Activated CD4-positive, alpha-beta T cell treated with anti-CD3 and anti-CD28 coated beads, Interleukin-2, amount 10 ng/mL, durations not matched to agents 7 days and 5 days (primary cell): ENCODE results near the gene VAC14. TPM values are rescaled to one million over a fixed set of nuclear protein-coding genes. Genes with fewer than 3 reads are reported as not detected.

Source experiments
- CTCF ChIA-PET: fragments of 350-600 bp; sonication (Branson Sonifier 250); formaldehyde crosslinking; loops from one replicate; lab custom pipeline; 2021; ENCODE audit warnings: antibody characterized with exemption; lab: Charles Lee
- POLR2A ChIA-PET: fragments of 350-600 bp; sonication (Branson Sonifier 250); formaldehyde crosslinking; loops from one replicate; lab custom pipeline; 2021; ENCODE audit warnings: antibody characterized with exemption; lab: Charles Lee
- DNase-seq: peaks from one replicate; pipeline ENCODE4 v3.0.0-alpha.2; 2020
- H3K27ac Mint-ChIP-seq: one replicate; pipeline ENCODE4 v1.8.0; 2021; ENCODE audit warnings: mild to moderate bottlenecking, moderate library complexity, mixed read lengths
- H3K27me3 Mint-ChIP-seq: one replicate; pipeline ENCODE4 v1.8.0; 2021; ENCODE audit warnings: mixed read lengths
- H3K36me3 Mint-ChIP-seq: one replicate; pipeline ENCODE4 v1.8.0; 2021; ENCODE audit warnings: low read depth, mixed read lengths
- H3K4me1 Mint-ChIP-seq: one replicate; pipeline ENCODE4 v1.8.0; 2021; ENCODE audit warnings: mixed read lengths
- H3K4me3 Mint-ChIP-seq: one replicate; pipeline ENCODE4 v1.8.0; 2021; ENCODE audit warnings: mild to moderate bottlenecking, moderate library complexity, mixed read lengths
- H3K9me3 Mint-ChIP-seq: one replicate; pipeline ENCODE4 v1.8.0; 2021; ENCODE audit warnings: mixed read lengths
- total RNA-seq, 2 experiments: library from RNA; stranded (reverse); gene quantifications; one replicate each; pipeline ENCODE4 v1.2.3, GENCODE V29; 2021

VAC14 gene
- total RNA-seq, 2 experiments from 2014 or later, result 35.9 to 37.1 TPM

- Mint-ChIP-seq H3K36me3 (peaks cover 2% of the 10 kb centered on the region), H3K27me3 (no peaks in the 10 kb centered on the region), H3K4me3 (no peak overlapping the region), H3K4me1 (peaks cover 16% of the 10 kb centered on the region), H3K27ac (no peak overlapping the region), H3K9me3 (no peaks in the 10 kb centered on the region)
- ChIA-PET CTCF (no interaction called here), POLR2A (no interaction called here)
- DNase-seq, result no peak
Observed at GRCh38 chr16:70712359-70712758, 88.6 kb downstream of the VAC14 start.

DNA sequence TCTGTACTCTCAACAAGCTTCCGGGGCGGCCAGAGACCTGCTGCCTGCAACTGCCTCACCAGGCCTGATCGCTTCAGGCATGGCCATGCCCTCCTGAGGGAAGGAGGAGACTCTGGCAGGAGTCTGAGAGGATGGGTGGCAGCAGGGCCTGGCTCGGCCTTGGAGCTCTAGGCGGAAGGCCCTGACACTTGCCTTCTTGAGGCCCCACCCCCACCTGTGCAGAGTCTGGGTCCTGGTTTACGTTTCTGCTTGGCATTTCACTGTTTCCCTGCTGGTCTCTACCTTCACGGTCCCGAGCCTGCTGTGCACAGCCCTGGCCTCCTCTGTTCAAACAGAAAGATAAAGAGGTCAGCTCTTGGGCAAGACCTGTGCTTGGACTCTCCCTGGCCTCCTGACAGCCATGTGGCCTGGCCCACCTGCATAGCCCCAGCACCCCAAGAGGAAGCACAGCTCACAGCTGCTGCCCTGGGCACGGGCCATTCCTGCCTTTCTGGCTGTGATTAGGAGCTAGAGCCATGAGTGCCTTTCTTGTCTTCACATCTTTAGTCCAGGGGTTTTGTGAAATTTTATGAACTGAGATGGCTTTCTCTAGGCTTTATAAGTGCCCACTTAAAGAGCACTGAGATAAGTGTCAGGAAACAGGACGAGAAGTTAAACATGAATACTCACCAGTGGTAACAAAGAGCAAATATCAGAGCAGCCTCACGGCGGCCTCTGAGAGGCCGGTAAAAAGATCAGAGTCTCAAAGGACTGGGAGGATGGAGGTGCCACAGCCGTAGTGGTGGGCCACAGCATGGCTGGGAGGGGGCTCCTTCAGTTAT is 89.5 kb downstream of the VAC14 start:
- Mint-ChIP-seq H3K4me3 (no peak overlapping the region), H3K36me3 (peaks cover 2% of the 10 kb centered on the region), H3K4me1 (peaks cover 16% of the 10 kb centered on the region), H3K9me3 (no peaks in the 10 kb centered on the region), H3K27ac (peak overlapping the region; percentile 1), H3K27me3 (no peaks in the 10 kb centered on the region)
- ChIA-PET POLR2A (no interaction called here), CTCF (interaction anchor here (0.5 to 1.8 kb wide), 2 partner anchors 10 to 113 kb away, joined by 3 to 5 read pairs; no protein-coding TSS in a partner anchor)
- DNase-seq, result no peak

DNA sequence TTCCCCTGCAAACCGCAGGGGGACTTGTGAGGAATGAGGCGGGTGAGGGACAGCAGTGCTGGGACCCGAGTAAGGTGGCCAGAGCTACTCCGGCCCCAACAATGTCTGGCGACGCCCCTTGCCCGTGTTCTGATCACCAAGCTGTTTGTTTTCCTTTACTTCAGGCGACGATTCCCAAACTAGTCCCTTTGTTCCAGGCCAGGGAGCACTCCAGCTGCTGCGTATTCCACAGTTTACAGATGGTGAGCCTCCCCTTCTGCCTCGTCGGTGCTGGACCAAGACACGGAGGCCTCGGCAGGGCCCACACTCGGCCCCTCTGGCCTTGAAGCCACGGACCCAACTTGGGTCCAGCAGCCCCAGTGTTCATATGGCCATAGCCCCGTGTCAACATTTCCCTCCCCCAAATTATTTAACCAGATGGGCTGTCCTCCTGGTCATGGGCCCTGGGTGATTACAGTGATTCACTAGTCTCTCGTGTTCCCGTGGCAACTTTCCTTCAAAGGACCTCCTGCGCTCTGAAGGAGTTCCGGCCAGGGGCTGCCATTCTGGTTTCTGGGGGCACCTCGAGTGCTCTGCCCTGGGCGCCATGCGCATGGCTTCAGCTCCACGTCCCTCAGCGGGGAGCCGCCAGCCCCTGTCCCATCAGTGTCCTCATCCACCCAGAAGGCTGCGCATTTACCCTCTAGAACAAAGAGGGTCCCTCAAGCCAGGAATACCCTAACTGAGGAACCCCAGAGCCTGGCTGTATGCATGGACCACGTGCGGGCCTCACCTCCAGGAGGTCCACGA is 90.3 kb downstream of the VAC14 start:
- Mint-ChIP-seq H3K4me3 (no peak overlapping the region), H3K4me1 (peaks cover 16% of the 10 kb centered on the region), H3K27me3 (no peaks in the 10 kb centered on the region), H3K36me3 (peaks cover 2% of the 10 kb centered on the region), H3K27ac (peak overlapping the region; percentile 54), H3K9me3 (no peaks in the 10 kb centered on the region)
- DNase-seq, result no peak
- ChIA-PET POLR2A (no interaction called here), CTCF (interaction anchor here (0.5 to 1.8 kb wide), 2 partner anchors 10 to 114 kb away, joined by 3 to 5 read pairs; no protein-coding TSS in a partner anchor)

- no peak for DNase-seq
- no peaks in the 10 kb centered on the region for H3K27me3 Mint-ChIP-seq
- CTCF ChIA-PET, result interaction anchor here (1.0 kb wide), 1 partner anchor 9 kb away, joined by 3 read pairs; no protein-coding TSS in a partner anchor
- H3K36me3 Mint-ChIP-seq, result peaks cover 2% of the 10 kb centered on the region
- no peaks in the 10 kb centered on the region for H3K9me3 Mint-ChIP-seq
- no peak overlapping the region for H3K4me3 Mint-ChIP-seq
- POLR2A ChIA-PET, result no interaction called here
- no peak overlapping the region for H3K27ac Mint-ChIP-seq
- H3K4me1 Mint-ChIP-seq, result peaks cover 16% of the 10 kb centered on the region
Observed at GRCh38 chr16:70709942-70710341, 91.0 kb downstream of the VAC14 start.

GRCh38 chr16:70709457-70709856 is 91.5 kb downstream of the VAC14 start:
- Mint-ChIP-seq H3K4me1 (peaks cover 16% of the 10 kb centered on the region), H3K27ac (peak overlapping the region; percentile 17), H3K27me3 (no peaks in the 10 kb centered on the region), H3K4me3 (no peak overlapping the region), H3K9me3 (no peaks in the 10 kb centered on the region), H3K36me3 (peaks cover 2% of the 10 kb centered on the region)
- POLR2A ChIA-PET, result interaction anchor here (0.6 kb wide), 1 partner anchor 23 kb away, joined by 4 read pairs; no protein-coding TSS in a partner anchor
- CTCF ChIA-PET, result interaction anchor here (1.0 kb wide), 1 partner anchor 10 kb away, joined by 3 read pairs; no protein-coding TSS in a partner anchor
- DNase-seq, result no peak

GRCh38 chr16:70708366-70709246 is 92.4 kb downstream of the VAC14 start:
- Mint-ChIP-seq H3K36me3 (peaks cover 2% of the 10 kb centered on the region), H3K27me3 (no peaks in the 10 kb centered on the region), H3K4me3 (no peak overlapping the region), H3K4me1 (peaks cover 16% of the 10 kb centered on the region), H3K27ac (peak overlapping the region; percentile 68), H3K9me3 (no peaks in the 10 kb centered on the region)
- CTCF ChIA-PET, result interaction anchor here (1.0 kb wide), 1 partner anchor 10 kb away, joined by 3 read pairs; no protein-coding TSS in a partner anchor
- POLR2A ChIA-PET, result interaction anchor here (0.6 kb wide), 1 partner anchor 24 kb away, joined by 4 read pairs; no protein-coding TSS in a partner anchor
- no peak for DNase-seq

DNA sequence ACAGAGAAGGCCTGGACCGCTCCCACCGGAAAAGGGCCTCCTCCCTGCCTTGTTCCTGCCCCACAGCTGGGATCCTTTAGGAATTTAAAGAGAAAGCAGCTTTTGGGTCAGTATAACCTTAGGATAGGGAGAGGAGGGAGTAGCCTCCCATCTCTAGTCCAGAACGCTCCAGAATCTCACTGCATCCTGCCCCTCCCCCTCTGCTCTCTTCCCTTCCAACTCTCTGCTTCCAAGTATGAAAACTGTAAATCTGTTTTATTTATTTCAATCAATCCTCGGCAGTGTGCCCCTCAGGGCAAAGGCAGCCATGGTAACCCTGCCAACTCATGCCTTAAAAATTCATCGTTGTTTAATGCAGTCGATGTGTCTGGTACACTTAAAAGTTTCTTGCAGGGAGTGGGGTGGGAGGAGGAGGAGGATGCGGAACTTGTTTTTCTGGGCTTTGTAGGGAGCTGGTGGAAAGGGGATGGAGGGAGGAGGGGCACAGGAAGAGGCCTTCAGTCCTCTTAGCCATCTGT is 94.0 kb downstream of the VAC14 start:
- CTCF ChIA-PET, result interaction anchor here (1.0 kb wide), 1 partner anchor 10 kb away, joined by 3 read pairs; no protein-coding TSS in a partner anchor
- Mint-ChIP-seq H3K4me1 (peaks cover 16% of the 10 kb centered on the region), H3K9me3 (no peaks in the 10 kb centered on the region), H3K27ac (no peak overlapping the region), H3K27me3 (no peaks in the 10 kb centered on the region), H3K36me3 (peaks cover 2% of the 10 kb centered on the region), H3K4me3 (no peak overlapping the region)
- POLR2A ChIA-PET, result no interaction called here
- no peak for DNase-seq

DNA sequence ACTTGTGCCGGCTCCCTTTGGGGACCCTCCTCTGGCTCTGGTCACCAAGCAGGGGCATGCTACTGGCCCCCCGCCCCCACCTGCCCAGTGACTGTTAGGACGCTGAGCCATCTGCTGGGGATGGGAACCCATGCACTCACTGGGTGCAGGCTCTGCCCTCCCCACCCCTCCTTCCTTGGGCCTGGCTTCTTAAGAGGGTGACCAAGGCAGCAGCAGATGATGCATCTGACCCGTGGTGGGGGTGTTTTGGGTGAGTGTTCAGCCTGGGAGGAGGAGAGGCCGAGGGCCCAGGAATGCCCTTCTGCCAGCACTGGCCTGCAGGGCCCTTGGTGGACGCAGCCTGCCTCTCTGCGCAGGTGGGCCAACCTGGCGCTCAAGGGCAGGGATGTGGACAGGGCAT is 95.9 kb downstream of the VAC14 start:
- peaks cover 2% of the 10 kb centered on the region for H3K36me3 Mint-ChIP-seq
- CTCF ChIA-PET, result no interaction called here
- POLR2A ChIA-PET, result no interaction called here
- no peaks in the 10 kb centered on the region for H3K9me3 Mint-ChIP-seq
- peaks cover 10% of the 10 kb centered on the region for H3K4me1 Mint-ChIP-seq
- H3K4me3 Mint-ChIP-seq, result no peak overlapping the region
- H3K27me3 Mint-ChIP-seq, result no peaks in the 10 kb centered on the region
- peak overlapping the region; percentile 5 for H3K27ac Mint-ChIP-seq
- no peak for DNase-seq

DNA sequence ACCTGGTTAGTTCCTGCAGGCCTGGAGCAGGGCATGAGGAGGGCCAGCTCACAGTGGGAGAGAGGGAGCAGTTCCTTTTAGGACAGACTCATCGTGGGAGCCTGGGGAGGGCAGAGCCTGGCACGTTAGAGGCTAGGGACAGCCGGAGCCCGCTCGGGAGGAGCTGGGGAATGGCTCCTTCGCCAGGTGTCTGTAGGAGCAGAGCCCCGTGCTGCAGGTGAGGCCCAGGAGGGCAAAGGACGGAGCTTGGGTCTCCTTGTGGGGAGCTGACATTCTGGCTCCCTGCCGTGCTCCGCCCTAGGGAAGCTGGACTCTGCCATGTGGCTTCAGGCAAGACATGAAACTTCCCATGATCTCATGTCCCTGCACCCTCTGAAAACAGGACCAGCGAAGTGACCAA is 96.4 kb downstream of the VAC14 start:
- no peak overlapping the region for H3K4me3 Mint-ChIP-seq
- peaks cover 2% of the 10 kb centered on the region for H3K36me3 Mint-ChIP-seq
- H3K4me1 Mint-ChIP-seq, result peaks cover 9% of the 10 kb centered on the region
- ChIA-PET POLR2A (no interaction called here), CTCF (no interaction called here)
- no peak overlapping the region for H3K27ac Mint-ChIP-seq
- no peak for DNase-seq
- no peaks in the 10 kb centered on the region for H3K9me3 Mint-ChIP-seq
- H3K27me3 Mint-ChIP-seq, result no peaks in the 10 kb centered on the region

DNA sequence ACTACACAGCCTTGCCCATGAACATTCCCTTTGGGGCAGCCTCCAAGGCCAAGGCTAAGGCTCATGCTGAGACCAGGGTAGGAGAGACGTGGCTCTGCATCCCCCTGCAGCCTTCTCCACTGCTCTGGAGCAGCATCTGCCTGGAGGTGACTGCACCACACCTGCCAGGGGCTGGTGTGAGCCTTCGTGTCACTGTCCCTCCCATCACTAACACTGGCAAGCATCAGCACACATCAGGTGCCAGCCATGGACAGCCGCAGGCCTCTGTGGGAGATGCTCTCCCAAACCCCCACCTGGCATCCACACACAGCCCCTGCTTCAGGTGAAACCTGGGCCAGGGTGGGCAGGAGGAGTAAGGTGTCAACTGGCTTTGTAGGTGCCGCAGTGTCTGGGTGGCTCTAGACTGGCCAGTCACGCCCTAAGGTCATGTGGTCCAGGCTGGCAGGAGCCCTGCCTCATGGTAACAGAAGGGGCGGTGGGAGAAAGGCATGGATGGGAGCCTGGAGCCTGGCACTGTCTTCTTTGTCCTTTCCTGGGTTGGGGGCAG is 97.0 kb downstream of the VAC14 start:
- POLR2A ChIA-PET, result no interaction called here
- peaks cover 5% of the 10 kb centered on the region for H3K36me3 Mint-ChIP-seq
- peaks cover 9% of the 10 kb centered on the region for H3K4me1 Mint-ChIP-seq
- CTCF ChIA-PET, result no interaction called here
- no peak for DNase-seq
- H3K27ac Mint-ChIP-seq, result no peak overlapping the region
- no peaks in the 10 kb centered on the region for H3K27me3 Mint-ChIP-seq
- H3K9me3 Mint-ChIP-seq, result no peaks in the 10 kb centered on the region
- no peak overlapping the region for H3K4me3 Mint-ChIP-seq

DNA sequence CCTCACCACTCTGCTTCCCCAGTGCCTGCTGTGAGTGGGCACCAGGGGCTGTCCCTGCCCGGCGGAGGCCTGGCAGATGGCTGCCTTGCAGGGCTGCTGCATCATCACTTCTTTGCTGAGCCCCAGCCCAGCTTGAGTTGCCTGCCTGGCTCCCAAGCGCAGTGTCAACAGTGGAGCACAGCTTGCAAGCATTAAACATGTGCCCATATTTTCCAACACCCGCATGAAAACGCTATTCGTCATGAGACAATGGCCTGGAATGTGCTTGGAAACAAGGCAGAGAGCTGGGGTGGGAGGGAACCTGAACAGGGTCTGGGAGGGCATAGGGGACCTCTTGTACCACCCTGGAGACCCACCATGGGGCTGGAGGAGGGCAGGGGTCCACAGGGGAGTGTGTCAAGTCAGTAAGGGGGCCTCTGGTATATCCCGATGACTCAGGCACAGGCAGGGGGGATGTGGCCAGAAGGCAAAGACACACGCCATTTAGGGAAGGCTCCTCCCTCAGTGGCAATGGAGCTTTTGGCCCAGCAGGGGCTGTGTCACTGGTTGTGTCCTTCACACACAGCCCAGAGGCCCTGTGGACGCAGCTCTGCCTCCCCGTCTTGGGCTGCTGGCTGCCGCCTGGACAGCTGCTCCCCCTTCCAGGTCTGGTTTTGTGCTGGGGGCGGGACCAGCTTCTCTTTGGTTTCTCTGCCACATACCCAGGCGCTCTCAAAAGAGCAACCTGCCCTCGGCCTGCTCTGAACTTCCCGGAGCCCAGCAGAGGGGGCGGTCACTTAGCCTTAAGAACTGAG is 97.7 kb downstream of the VAC14 start:
- ChIA-PET POLR2A (no interaction called here), CTCF (interaction anchor here (0.6 to 1.1 kb wide), 2 partner anchors 20 to 137 kb away, joined by 3 to 4 read pairs; no protein-coding TSS in a partner anchor)
- peaks cover 3% of the 10 kb centered on the region for H3K4me1 Mint-ChIP-seq
- no peaks in the 10 kb centered on the region for H3K9me3 Mint-ChIP-seq
- DNase-seq, result no peak
- H3K4me3 Mint-ChIP-seq, result no peak overlapping the region
- H3K36me3 Mint-ChIP-seq, result peaks cover 5% of the 10 kb centered on the region
- H3K27ac Mint-ChIP-seq, result peak overlapping the region; percentile 9
- H3K27me3 Mint-ChIP-seq, result no peaks in the 10 kb centered on the region
